ENCODE data around the gene TAAR8.
"Not testable (repeated sequence)": the region's sequence is repeated elsewhere in the genome, so short reads cannot be mapped to it uniquely, and the experiment has no call there.

DNA sequence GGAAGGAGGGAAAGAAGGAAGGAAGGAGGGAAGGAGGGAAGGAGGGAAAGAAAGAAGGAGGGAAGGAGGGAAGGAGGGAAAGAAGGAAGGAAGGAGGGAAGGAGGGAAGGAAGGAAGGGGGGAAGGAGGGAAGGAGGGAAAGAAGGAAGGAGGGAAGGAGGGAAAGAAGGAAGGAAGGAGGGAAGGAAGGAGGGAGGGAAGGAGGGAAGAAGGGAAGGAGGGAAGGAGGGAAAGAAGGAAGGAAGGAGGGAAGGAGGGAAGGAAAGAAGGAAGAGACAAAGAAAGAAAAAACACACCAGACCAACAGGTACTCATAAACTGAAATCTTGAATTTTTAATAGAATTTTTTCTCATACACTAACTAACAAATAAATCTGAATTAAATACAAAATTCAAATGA lies 48.4 kb downstream of the TAAR8 start:
- TF ChIP-seq, protein P1, sequence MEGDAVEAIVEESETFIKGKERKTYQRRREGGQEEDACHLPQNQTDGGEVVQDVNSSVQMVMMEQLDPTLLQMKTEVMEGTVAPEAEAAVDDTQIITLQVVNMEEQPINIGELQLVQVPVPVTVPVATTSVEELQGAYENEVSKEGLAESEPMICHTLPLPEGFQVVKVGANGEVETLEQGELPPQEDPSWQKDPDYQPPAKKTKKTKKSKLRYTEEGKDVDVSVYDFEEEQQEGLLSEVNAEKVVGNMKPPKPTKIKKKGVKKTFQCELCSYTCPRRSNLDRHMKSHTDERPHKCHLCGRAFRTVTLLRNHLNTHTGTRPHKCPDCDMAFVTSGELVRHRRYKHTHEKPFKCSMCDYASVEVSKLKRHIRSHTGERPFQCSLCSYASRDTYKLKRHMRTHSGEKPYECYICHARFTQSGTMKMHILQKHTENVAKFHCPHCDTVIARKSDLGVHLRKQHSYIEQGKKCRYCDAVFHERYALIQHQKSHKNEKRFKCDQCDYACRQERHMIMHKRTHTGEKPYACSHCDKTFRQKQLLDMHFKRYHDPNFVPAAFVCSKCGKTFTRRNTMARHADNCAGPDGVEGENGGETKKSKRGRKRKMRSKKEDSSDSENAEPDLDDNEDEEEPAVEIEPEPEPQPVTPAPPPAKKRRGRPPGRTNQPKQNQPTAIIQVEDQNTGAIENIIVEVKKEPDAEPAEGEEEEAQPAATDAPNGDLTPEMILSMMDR (IDR thresholded peaks at IDR 0.05) = not testable (repeated sequence)
- not testable (repeated sequence) for TF ChIP-seq POLR2A, POLR2AphosphoS5, EP300 (IDR thresholded peaks at IDR 0.05)
